ENCODE measurements around the gene SLIT1.

Gene SLIT1

DNA sequence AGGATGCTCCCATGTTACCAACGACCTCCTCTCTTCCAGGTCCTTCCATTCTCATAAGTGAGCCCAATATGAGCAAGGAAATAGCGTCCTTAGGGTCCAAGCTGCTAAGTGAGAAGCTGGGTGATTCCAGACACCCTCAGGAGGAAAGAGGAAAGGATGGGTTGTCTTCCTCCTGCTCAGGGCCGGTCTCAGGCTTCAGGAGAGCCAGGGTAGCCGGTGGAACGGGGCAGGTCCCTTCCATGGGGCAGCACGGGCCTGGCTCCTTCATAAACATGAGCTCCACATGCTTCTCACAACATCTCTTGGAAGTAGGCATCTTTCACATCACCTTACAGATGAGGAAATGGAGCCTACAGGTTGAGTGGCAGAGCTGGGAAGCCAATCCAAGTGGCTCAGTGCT, 12.7 kb downstream of the SLIT1 start:
- no peak for DNase-seq (ENCODE audit: low read depth in 4 of 4, low spot score in 1 of 4)

DNA sequence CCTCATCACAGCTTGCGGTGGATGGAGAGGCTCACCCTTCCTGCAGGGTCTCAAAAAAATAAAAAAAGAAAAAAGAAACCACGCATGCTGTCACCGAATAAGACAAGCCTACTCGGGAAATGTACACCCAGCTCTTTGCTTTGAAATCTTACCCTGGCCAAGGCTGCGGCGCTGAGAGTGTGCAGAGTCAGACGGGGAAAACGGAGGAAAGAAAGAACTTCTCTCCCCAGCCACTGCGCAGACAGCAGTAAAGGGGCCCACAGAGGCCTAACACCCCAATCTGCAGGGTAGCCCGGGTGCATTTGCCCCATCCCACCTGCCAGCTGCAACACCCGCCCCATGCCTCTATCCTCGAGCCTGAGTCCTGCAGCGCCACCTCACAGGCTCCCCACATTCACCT, 14.8 kb downstream of the SLIT1 start:
- DNase-seq (ENCODE audit: low read depth in 4 of 4, low spot score in 1 of 4): no peak

DNA sequence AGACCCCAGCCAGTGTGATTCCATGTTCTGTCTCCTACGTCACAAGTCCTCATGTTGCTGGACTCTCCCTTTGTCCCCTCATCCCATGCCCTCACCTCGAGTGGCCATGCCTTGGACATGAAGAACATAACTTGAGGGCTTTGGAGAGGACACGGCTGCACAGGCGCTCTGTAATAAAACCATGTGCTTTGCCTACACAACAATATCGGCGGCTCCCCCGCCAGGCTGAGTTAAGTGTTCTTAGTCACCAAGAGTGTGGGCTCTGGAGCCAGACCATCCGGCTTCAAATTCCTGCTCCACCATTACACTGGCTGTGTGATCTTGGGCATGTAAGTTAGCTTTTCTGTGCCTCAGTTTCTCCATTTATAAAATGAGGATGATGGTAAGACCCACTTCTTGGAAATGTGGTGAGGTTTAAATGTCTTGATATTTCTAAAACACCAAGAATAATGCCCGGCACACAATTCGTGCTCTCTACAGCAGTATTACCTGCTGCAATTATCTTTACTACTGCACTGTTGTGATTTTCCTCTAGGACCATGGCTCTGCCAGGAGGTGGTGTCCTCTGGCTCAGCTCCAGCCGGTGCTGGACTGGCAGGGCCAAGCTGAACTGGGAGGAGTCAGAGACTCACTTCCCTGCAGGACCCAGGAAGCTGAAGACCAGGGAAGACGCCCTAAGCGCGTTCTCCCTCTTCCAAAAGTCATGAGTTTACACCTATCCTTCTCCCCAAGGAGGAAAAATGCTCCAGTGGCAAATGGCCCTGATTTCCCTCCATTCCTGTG, 15.7 kb downstream of the SLIT1 start:
- DNase-seq (ENCODE audit: low read depth in 4 of 4, low spot score in 1 of 4): no peak

DNA sequence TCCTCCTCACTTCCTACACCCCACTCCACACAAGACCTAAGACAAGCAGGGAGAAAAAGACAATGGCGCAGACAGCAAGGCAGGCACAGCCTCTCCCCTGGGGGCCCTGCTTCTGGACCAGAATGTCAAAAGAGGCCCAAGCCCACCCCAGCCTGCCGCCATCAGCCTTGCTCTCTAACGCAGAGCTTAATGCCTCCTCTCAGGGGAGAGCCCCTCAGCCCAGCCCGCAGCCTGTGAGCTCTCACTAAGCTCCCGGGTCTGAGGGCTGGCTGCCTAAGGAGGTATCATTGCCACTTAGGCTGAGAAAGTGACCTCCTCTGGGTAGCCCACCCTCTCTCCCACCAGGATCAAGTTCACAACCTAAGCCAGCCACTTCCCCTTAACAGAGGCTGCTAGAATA, 16.7 kb downstream of the SLIT1 start:
- DNase-seq (ENCODE audit: low read depth in 4 of 4, low spot score in 1 of 4): no peak

DNA sequence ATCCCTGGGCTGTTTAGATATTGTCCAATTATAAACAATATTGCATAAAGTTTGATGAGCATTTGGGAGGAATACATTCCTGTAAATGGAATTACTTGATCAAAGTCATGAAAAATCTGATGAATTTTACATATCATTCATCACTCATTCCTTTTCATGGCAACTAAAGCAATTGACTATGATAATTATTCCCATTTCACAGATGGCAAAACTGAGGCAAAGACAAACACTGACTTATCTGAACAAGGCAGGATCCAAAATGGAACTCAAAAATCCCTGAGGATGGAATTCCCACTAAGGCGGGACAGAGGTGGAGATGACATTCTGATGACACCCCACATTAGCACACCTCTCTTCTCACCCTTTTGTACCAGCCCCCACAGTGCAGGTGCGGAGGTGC, 17.1 kb downstream of the SLIT1 start:
- DNase-seq (ENCODE audit: low read depth in 4 of 4, low spot score in 1 of 4): no peak

DNA sequence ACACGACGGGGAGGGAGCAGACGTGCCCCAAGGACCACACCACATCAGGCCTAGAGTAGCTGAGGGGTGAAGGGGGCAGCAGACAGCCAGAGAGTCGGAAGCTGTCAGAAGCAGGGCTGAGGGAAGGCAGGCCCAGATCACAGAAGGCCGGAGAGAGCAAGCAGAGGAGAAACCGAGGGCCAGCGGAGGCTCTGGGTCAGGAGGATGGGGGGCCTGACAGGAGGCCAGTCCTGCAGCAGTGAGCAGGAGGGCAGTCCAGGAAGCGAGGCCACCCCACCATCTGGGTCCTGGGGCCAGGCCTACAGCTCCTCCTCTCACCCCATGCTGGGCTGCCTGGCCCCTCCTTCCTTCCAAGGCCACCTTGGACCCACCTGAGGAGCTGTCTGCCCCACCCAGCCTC, 20.3 kb downstream of the SLIT1 start:
- DNase-seq (ENCODE audit: low read depth in 4 of 4, low spot score in 1 of 4): no peak

DNA sequence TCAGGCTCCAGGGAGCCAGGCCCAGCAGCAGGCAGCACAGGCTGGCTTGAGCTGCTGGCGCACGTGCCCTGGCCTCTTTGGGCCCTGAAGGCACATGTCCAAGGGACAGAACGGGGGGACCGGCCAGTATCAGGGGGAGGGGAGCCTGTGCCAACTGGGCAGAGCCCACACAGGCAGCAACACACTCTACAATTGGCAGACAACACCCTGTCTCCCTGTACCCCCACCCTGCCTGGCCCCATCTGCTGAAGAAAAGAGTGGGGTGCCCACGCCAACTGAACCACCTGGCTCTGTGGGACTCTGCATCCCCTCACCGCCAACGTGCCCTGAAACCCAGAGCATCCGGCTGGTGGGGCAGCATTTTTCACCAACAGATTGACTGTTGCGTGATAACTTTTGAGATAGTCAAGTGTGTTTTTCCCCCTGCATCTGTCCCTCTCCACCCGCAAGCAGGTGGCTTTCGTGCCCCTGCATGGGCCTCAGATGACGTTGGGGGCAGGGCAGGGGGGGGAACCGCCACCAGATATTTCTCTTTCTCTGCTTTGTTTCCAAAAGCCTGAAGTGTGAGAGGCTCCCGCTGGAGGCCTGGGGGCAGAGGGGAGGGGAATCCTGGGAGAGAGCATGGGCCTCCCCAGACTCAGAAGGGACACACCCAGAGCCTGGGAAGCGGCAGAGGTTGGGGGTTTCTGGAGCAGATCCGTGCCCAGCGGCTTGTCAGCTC, 21.8 kb downstream of the SLIT1 start:
- no peak for DNase-seq (ENCODE audit: low read depth in 4 of 4, low spot score in 1 of 4)

DNA sequence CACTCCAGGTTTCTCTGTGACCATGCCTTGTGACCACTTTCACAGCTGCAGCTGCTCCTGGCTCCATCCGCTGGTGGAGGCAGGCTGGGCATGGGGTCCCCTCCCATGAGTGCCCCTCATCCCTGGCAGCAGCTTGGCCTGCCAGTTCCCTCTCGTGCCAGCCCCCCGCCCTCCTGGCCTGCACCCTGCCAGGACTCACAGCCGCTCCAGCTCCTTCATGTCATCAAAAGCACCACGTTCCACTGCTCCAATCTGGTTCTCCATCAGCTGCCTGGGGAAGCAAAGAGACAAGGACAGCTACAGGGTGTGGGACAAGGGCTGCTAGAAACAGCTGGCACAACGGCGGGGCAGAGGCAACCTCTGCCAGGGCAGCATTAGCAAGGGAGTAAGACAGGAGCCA, 22.6 kb downstream of the SLIT1 start:
- no peak for DNase-seq (ENCODE audit: low read depth in 4 of 4, low spot score in 1 of 4)

DNA sequence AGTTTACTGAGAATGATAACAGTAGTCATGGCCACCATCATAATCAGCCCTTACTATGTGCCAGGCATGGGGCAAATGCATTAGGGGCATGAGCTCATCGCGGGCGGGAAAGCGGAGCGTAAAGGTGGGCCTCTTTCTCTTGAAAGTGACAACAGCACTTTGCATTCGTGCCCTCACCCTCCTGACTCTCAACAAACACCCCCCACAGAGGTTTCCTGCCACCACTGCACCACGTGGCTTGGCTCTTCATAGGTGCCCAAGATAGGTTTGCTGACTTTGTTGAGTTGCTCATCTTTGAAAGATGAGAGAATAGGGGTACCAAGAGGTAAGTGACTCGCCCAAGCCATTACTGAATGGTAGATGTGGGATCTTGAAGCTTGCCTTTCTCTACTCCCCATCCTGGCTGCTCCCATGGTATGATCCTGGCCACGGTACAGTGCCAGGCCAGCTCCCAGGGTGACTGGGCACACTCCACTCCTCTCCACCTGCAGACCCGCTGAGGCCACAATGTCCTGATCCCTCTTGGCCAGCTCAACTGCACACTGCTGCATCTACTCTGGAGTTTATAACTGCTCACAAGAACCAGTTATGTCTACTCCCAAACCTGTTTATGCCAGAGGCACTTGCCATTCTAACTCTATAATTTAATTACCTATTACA, 26.0 kb downstream of the SLIT1 start:
- DNase-seq (ENCODE audit: low read depth in 4 of 4, low spot score in 1 of 4): no peak

DNA sequence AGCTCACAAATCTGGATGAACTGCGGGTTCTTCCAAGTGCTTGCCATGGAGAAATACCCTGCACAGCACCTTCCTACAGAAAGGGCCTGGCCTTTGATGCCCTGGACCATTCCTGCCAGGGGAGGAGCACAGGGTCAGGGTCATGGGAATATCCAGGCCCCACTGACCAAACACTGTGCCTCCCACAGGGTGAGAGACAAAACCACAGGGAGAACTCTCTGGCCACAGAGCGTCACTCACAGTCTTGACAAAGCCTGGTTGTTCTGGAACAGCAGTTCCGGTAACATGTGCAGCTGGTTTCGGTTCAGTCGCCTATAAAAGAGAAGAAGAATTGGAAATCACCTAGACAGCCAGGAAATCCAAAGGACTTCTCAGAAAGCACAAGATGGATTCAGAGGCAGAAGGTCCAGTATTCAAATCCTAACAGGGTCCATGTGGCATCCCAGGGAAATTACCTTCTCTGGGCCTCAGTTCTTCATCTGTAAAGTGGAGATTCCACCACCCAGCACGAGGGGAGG, 28.1 kb downstream of the SLIT1 start:
- DNase-seq (ENCODE audit: low read depth in 4 of 4, low spot score in 1 of 4): no peak

DNA sequence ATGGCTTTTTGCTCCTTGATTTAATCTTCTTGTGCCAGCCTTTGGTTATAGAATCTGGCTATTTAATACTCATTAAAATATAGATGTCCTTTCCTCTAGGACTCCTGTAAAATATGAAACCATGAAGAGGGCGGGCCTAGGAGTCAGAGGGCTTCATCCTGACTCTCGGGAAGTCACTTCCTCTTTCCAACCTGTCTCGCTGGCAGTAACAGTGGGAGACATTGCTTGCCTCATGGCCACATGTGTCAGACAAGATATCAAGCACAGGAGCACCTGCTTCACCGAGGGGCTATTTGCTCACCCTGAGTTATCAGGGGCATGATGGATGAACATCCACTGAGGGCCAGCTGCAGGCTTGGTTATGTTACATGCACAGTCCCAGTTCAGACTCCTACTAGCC, 31.0 kb downstream of the SLIT1 start:
- DNase-seq (ENCODE audit: low read depth in 4 of 4, low spot score in 1 of 4): no peak

DNA sequence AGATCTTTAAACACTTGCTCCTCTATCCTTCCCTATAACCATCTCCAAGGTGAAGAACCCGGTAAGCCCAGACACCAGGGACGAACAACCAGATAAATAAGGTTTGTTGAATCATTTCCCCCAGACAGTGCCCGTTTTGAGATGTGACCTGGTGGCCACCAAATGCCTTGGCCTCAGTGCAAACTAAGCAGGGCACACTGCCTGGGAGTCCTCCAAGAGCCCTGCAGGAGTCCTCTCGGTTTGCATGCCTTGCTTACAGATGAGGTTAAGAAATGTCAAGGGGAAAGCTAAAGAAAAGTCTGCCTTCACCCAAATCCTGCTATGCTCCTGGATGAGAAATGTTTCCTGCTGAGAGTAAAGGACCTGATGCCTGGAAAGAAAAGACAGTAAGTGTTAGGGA, 31.6 kb downstream of the SLIT1 start:
- DNase-seq (ENCODE audit: low read depth in 4 of 4, low spot score in 1 of 4): no peak

DNA sequence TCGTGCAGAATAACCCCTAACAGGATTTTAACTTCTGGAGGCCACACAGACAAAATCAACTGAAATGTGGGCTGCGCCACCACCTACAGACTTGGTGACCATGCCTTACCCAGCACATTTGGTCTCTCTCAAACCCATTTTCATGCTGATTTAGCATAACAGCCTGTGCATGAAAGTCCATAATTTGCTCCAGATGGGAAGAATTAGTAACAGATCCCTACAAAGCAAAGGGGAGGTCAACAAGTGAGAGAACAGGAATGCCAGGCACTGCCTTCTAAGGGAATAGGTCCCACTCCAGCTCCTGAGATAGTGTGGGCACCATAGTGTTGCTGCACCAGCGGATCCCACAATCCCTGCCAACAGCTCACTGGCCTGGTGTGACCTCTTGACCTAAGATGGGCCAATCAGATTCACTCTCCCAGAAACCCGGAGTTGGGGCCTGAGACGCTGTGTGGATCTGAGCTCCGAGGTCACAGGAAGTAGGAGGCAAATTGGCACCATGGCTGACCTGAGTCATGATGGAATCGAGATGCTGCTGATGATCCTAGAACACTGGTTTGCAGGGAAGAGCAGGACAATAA, 32.4 kb downstream of the SLIT1 start:
- DNase-seq (ENCODE audit: low read depth in 4 of 4, low spot score in 1 of 4): no peak

DNA sequence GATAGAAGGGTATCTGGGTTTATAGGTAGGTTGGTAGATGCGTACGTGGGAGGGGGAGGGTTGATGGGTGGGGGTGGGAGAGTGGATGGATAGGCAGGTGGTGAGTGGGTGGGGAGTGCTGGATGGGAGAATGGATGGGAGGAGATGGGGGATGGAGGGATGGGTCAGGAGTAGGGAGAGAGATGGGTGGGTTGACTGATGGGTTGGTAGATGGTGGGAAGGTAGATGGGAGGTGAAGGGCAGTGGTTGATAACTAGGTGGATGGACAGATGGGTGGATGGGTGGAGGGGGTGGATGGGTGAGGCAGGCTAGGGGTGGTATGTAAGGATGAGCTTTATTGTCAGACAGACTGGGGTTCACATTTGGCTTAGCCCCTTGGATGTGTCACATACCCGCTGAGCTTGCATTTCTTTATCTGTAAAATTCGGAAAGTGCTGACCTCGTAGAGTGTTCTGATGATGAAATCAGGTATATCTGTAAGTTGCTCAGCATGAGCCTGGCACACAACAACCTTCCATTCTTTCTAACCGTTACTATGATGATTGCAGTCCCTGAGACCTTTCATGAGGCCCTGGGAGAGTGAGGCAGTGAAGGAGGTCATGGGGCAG, 34.3 kb downstream of the SLIT1 start:
- no peak for DNase-seq (ENCODE audit: low read depth in 4 of 4, low spot score in 1 of 4)

DNA sequence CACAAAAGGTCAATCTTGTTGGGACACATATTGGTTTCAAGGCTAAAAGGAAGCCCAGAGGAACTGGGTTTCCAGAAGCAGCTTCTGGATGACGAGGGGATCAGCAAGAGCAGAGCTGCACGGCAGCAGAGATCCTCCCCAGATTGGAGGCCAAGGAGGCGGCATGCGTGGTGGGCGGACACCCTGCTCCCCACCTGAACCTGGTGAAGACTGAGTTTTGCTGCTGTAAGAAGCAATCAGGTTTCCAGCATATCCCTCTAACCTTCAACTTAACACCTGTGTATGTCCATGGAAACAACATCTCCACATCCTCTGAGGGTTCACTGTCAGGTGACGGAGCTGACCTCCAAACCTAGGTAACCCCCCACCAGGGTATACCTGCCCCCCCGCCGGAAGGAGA, 35.1 kb downstream of the SLIT1 start:
- DNase-seq (ENCODE audit: low read depth in 4 of 4, low spot score in 1 of 4): no peak

DNA sequence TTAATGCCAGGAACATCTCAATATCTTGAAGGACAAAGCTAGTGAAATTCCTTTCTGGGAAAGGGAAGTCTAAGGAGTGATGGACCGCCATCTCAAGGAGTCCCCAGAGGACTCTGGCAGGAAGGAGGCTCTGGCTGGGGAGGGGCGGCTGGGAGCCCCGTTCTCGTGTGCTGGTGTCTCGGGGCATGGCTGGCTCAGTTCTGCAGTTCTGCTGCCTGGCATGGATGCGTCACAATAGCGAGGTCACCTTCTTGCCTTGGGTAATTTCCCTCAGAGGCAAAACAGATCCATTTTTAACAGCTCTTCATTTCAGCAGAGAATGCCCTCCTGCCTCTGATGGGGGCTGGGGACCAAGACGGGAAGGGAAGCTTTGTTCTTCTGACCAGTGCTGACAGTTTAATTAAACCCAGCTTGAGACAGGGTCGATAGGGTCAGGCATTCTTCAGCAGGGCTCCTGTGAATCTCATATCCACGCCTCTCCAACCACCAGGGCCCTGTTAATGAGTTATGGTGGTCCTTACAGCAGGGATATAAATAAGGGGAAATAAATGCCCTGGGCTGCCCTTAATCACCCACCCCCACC, 35.7 kb downstream of the SLIT1 start:
- no peak for DNase-seq (ENCODE audit: low read depth in 4 of 4, low spot score in 1 of 4)

DNA sequence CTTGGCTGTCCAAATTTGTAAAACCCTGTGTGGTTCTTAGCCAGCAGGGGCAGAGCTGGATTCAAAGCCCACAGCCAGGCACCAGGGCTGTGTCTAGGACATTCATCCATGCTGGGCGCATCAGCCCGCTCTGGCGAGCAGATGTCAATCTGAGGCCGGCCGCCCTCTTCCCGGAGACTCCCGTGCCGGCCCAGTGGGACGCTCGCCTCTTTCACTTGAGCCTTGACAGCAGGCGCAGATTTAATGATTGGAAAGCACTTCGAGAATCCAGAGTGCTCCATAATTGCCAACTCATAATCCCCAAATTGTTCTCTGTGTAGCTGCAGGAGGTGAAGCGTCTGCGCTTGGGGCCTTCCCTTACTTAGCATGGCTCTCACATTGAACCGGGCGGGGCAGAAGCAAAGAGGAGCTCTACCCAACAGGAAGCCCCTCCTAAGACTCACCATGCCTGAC, 36.7 kb downstream of the SLIT1 start:
- no peak for DNase-seq (ENCODE audit: low read depth in 4 of 4, low spot score in 1 of 4)

DNA sequence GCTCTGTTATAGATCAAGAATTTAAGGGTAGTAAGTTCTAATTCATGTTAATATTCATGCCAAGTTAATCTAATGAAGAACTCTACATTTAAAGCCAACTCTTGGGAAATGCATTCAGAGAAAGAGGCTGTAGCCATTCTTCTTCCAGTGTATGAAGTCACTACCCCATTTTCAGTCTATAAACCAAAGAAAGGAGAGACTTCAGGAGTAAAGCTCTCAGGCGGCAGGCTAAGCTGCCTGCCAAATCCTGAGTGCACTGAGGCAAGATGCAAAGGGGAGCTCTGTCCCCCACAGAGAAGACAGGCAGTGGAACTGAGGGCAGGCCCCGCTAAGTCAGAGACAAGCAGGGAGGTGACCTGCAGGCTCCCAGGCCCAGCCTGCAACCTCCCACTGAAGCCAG, 41.5 kb downstream of the SLIT1 start:
- no peak for DNase-seq (ENCODE audit: low read depth in 4 of 4, low spot score in 1 of 4)

DNA sequence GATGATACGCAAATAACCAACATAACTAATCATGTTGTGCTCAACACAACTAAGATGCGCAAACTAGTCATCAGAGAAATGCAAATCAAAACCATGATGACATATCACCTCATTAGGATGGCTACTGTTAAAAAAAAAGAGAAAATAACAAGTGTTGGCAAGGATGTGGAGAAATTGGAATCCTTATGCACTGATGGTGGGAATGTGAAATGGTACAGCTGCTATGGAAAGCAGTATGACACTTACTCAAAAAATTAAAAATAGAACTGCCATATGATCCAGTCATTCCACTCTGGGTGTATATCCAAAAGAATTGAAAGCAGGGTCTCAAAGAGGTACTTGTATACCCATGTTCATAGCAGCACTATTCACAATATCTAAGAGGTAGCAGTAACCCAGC, 42.9 kb downstream of the SLIT1 start:
- no peak for DNase-seq (ENCODE audit: low read depth in 4 of 4, low spot score in 1 of 4)

DNA sequence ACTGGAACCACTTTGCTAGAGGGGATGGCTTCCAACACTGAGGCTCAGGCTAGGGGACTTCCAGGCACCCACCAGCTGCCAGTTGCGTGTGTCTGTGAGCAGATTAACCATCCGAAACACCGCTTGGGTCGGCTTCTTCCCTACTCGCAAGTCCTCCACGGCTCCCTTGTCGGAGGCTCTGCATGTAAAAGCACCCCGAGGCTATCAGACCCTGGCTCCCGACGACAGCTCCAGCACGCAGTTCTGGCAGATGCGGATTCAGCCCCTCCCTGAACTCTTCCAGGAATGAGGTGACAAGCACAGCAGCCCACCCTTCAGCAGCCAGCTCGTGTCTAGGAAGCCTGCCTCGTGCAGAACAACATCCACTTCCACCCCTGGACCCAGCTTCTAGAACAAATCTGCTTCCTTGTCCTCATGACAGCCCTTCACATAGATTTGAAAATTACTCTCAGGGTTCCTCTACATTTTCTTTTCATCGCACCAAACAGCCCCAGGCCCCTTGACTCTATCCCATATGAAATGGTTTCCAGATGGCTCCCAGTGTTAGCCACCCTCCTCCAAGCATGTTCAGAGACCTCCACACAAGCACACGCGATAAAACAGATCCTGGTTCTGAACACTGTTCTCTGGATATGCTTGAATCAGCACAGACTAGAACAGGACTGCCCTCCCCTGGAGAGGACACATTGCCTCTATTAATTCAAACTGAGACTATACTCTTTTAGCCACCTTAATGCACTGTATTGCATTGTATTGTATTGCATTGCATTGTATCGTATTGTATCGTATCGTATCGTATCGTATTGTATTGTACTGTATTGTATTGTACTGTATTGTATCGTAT, 44.6 kb downstream of the SLIT1 start:
- DNase-seq (ENCODE audit: low read depth in 4 of 4, low spot score in 1 of 4): no peak

Measured in stimulated activated CD4-positive, alpha-beta T cell treated with anti-CD3 and anti-CD28 coated beads, Interleukin-1b, Interleukin-23, amount 100 ng/mL, for 24 hours (primary cell).